Measurements from ENCODE around the gene BCAS3. TPM values are rescaled to one million over a fixed set of nuclear protein-coding genes. Genes with fewer than 3 reads are reported as not detected.

Gene BCAS3
- total and polyA plus RNA-seq, 2 experiments from 2014 or later: 18.0 to 20.2 TPM

DNA sequence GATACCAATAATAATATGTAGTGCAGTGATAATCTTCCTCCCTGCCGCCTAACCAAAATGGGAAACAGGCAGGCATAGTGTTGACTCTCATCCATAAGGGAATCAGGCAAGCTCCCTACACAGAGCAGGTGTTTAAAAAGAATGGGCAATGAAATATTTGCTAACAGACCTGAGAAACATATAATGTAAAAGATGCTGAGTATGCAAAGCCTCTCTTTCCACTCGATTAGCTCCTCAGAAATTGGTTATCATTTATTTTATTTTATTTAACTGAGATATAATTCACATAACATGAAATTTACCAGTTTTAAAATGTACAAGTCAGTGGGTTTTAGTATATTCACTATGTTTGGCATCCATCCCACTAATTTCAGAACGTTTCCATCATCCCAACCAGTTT, 404.3 kb downstream of the BCAS3 start:
- H3K4me1 ChIP-seq (ENCODE audit: insufficient read depth): peaks cover 2% of the 10 kb centered on the region; the same call in 1 of the 2 replicates
- H3K4me2 ChIP-seq (ENCODE audit: unreplicated experiment): no peak overlapping the region
- in situ Hi-C loops (cut with MboI): no loop called here
- no peaks in the 10 kb centered on the region for H3F3A ChIP-seq (ENCODE audit: insufficient read depth)
- DNase-seq: no peak
- no peaks in the 10 kb centered on the region for H4K20me1 ChIP-seq (ENCODE audit: insufficient read depth)
- H3K9me2 ChIP-seq (ENCODE audit: insufficient read depth): no peaks in the 10 kb centered on the region
- H3K9ac ChIP-seq: no peak overlapping the region
- H3K79me2 ChIP-seq (ENCODE audit: insufficient read depth): no peaks in the 10 kb centered on the region
- H3K27me3 ChIP-seq (replicated peaks; ENCODE audit: insufficient read depth): no peaks in the 10 kb centered on the region
- 64 to 66% methylated on average over 3 of the region's 3 CpGs for WGBS, 2 experiments (ENCODE audit: low coverage in 1 of 2, low lambda C conversion rate in 2 of 2, missing lambda C conversion rate in 2 of 2)
- TF ChIP-seq EZH2 (IDR thresholded peaks at IDR 0.05; ENCODE audit: insufficient read depth, poor library complexity, severe bottlenecking) (no peak), EZH2phosphoT487 (IDR thresholded peaks at IDR 0.05; ENCODE audit: insufficient read depth, low read depth) (no peak)
- H2AFZ ChIP-seq: no peak overlapping the region
- no peaks in the 10 kb centered on the region for H3K9me3 ChIP-seq (ENCODE audit: low read depth)
- no peak overlapping the region for H3K4me3 ChIP-seq
- no peak overlapping the region for H3K27ac ChIP-seq
- H3K36me3 ChIP-seq (ENCODE audit: low read depth): no peaks in the 10 kb centered on the region

DNA sequence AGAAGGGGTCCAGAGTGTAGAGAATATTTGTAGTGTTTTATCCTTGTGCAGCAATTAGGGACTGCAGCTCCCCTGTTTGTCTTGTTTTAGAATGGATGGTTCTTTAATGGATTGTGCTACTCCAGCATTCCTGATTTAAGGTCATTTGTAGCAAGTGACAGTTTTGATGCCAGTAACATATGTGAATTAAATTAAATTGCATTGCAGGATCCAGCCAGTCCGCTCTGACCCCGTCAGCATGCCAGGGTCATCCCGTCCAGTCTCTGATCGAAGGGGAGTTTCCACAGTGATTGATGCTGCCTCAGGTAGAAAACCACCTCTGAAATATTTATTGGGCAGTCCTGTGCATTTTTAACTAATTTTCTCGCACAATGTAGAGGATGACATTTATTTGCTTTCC, 406.6 kb downstream of the BCAS3 start:
- Histone ChIP-seq H3F3A (ENCODE audit: insufficient read depth) (no peaks in the 10 kb centered on the region), H3K27me3 (replicated peaks; ENCODE audit: insufficient read depth) (no peaks in the 10 kb centered on the region), H4K20me1 (ENCODE audit: insufficient read depth) (no peaks in the 10 kb centered on the region), H3K9me2 (ENCODE audit: insufficient read depth) (no peaks in the 10 kb centered on the region), H3K4me3 (no peak overlapping the region), H2AFZ (no peak overlapping the region), H3K27ac (no peak overlapping the region), H3K79me2 (ENCODE audit: insufficient read depth) (no peaks in the 10 kb centered on the region), H3K36me3 (ENCODE audit: low read depth) (no peaks in the 10 kb centered on the region), H3K4me2 (ENCODE audit: unreplicated experiment) (no peak overlapping the region), H3K9me3 (ENCODE audit: low read depth) (no peaks in the 10 kb centered on the region), H3K9ac (no peak overlapping the region), H3K4me1 (ENCODE audit: insufficient read depth) (no peaks in the 10 kb centered on the region)
- no peak for TF ChIP-seq EZH2phosphoT487 (IDR thresholded peaks at IDR 0.05; ENCODE audit: insufficient read depth, low read depth)
- no peak for TF ChIP-seq EZH2 (IDR thresholded peaks at IDR 0.05; ENCODE audit: insufficient read depth, poor library complexity, severe bottlenecking)
- DNase-seq: no peak
- WGBS, 2 experiments (ENCODE audit: low coverage in 1 of 2, low lambda C conversion rate in 2 of 2, missing lambda C conversion rate in 2 of 2): 88 to 93% methylated on average over 5 of the region's 5 CpGs
- in situ Hi-C loops (cut with MboI): no loop called here

DNA sequence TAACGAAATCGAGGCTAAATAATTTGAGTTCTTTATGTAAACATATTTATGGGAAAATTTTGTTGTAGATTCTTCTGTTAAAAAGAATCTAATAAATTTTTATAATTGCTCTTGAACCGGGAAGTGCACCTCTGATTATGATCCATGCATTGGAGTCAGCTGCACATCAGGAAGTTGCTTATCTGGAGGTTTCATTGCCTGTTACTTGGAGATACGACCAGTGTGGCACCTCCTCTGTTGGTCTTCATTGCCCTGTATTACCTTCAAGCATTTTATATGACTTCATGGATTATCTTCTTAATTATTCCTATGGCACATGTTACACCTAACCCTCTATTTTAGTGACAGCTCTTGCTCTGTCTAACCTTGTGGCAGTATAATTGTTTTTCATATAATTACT, 409.4 kb downstream of the BCAS3 start:
- H4K20me1 ChIP-seq (ENCODE audit: insufficient read depth): no peaks in the 10 kb centered on the region
- H3K27ac ChIP-seq: no peak overlapping the region
- H3K9me3 ChIP-seq (ENCODE audit: low read depth): no peaks in the 10 kb centered on the region
- no peaks in the 10 kb centered on the region for H3K36me3 ChIP-seq (ENCODE audit: low read depth)
- no peak overlapping the region for H3K4me3 ChIP-seq
- 86 to 88% methylated on average over 4 of the region's 4 CpGs for WGBS, 2 experiments (ENCODE audit: low coverage in 1 of 2, low lambda C conversion rate in 2 of 2, missing lambda C conversion rate in 2 of 2)
- H3F3A ChIP-seq (ENCODE audit: insufficient read depth): no peaks in the 10 kb centered on the region
- in situ Hi-C loops (cut with MboI): no loop called here
- no peaks in the 10 kb centered on the region for H3K9me2 ChIP-seq (ENCODE audit: insufficient read depth)
- no peak overlapping the region for H3K9ac ChIP-seq
- no peaks in the 10 kb centered on the region for H3K27me3 ChIP-seq (replicated peaks; ENCODE audit: insufficient read depth)
- H3K79me2 ChIP-seq (ENCODE audit: insufficient read depth): no peaks in the 10 kb centered on the region
- H3K4me1 ChIP-seq (ENCODE audit: insufficient read depth): no peaks in the 10 kb centered on the region
- H3K4me2 ChIP-seq (ENCODE audit: unreplicated experiment): no peak overlapping the region
- no peak for DNase-seq
- H2AFZ ChIP-seq: no peak overlapping the region
- TF ChIP-seq EZH2 (IDR thresholded peaks at IDR 0.05; ENCODE audit: insufficient read depth, poor library complexity, severe bottlenecking): no peak
- TF ChIP-seq EZH2phosphoT487 (IDR thresholded peaks at IDR 0.05; ENCODE audit: insufficient read depth, low read depth): no peak

DNA sequence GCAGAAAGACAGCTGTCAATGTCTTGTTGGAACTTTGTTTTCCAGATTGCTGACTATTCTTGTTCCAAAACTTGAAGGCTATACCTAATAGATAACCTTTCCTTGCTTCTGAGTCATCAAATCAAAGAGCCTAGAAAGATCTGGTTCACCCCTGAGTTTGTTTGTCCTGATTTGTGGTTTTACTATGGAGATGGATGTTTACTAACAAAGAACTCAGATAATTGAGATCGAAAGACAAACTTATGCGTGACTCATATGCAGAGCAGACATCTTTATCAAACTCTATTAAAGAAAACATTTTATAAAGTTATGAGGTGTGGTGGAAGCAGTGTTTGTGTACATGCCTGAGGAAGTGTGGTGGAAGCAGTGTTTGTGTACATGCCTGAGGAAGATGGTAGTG, 410.9 kb downstream of the BCAS3 start:
- DNase-seq: no peak
- TF ChIP-seq EZH2phosphoT487 (IDR thresholded peaks at IDR 0.05; ENCODE audit: insufficient read depth, low read depth) (no peak), EZH2 (IDR thresholded peaks at IDR 0.05; ENCODE audit: insufficient read depth, poor library complexity, severe bottlenecking) (no peak)
- 96 to 98% methylated on average over 2 of the region's 2 CpGs for WGBS, 2 experiments (ENCODE audit: low coverage in 1 of 2, low lambda C conversion rate in 2 of 2, missing lambda C conversion rate in 2 of 2)
- H3K27ac ChIP-seq: no peak overlapping the region
- no peak overlapping the region for H2AFZ ChIP-seq
- H3K4me3 ChIP-seq: no peak overlapping the region
- H3K9me3 ChIP-seq (ENCODE audit: low read depth): no peaks in the 10 kb centered on the region
- H3K36me3 ChIP-seq (ENCODE audit: low read depth): no peaks in the 10 kb centered on the region
- no peaks in the 10 kb centered on the region for H3K79me2 ChIP-seq (ENCODE audit: insufficient read depth)
- no peaks in the 10 kb centered on the region for H3K27me3 ChIP-seq (replicated peaks; ENCODE audit: insufficient read depth)
- H3K4me2 ChIP-seq (ENCODE audit: unreplicated experiment): no peak overlapping the region
- H3K9ac ChIP-seq: no peak overlapping the region
- in situ Hi-C loops (cut with MboI): no loop called here
- no peaks in the 10 kb centered on the region for H3K4me1 ChIP-seq (ENCODE audit: insufficient read depth)
- H4K20me1 ChIP-seq (ENCODE audit: insufficient read depth): no peaks in the 10 kb centered on the region
- no peaks in the 10 kb centered on the region for H3K9me2 ChIP-seq (ENCODE audit: insufficient read depth)
- no peaks in the 10 kb centered on the region for H3F3A ChIP-seq (ENCODE audit: insufficient read depth)

DNA sequence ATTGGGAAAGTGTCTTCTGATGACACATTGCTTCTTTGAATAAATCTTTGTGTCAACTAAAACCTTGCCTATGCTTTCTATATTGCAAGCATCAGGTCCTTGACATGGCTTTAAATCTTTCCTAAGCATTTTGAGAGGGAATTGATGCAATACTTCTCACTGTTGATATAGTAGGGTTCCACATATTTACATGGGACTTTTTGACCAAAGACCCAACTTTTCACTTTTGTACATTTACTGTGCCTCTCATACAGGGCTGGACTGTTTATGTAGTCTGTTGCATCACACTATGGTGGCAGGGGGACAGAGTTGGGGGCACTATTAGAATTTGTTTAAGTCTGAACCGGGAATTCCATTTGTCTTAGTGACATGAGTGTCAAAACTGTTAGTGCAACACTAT, 413.4 kb downstream of the BCAS3 start:
- H3K27me3 ChIP-seq (replicated peaks; ENCODE audit: insufficient read depth): no peaks in the 10 kb centered on the region
- H3K79me2 ChIP-seq (ENCODE audit: insufficient read depth): no peaks in the 10 kb centered on the region
- in situ Hi-C loops (cut with MboI): no loop called here
- H3K4me2 ChIP-seq (ENCODE audit: unreplicated experiment): no peak overlapping the region
- no peaks in the 10 kb centered on the region for H3K4me1 ChIP-seq (ENCODE audit: insufficient read depth)
- 58 to 67% methylated on average over 1 of the region's 1 CpG for WGBS, 2 experiments (ENCODE audit: low coverage in 1 of 2, low lambda C conversion rate in 2 of 2, missing lambda C conversion rate in 2 of 2)
- H3K4me3 ChIP-seq: no peak overlapping the region
- DNase-seq: no peak
- no peaks in the 10 kb centered on the region for H3F3A ChIP-seq (ENCODE audit: insufficient read depth)
- H2AFZ ChIP-seq: no peak overlapping the region
- H3K9me3 ChIP-seq (ENCODE audit: low read depth): no peaks in the 10 kb centered on the region
- H3K27ac ChIP-seq: no peak overlapping the region
- H4K20me1 ChIP-seq (ENCODE audit: insufficient read depth): no peaks in the 10 kb centered on the region
- no peak overlapping the region for H3K9ac ChIP-seq
- no peaks in the 10 kb centered on the region for H3K36me3 ChIP-seq (ENCODE audit: low read depth)
- H3K9me2 ChIP-seq (ENCODE audit: insufficient read depth): no peaks in the 10 kb centered on the region
- TF ChIP-seq EZH2phosphoT487 (IDR thresholded peaks at IDR 0.05; ENCODE audit: insufficient read depth, low read depth): no peak
- no peak for TF ChIP-seq EZH2 (IDR thresholded peaks at IDR 0.05; ENCODE audit: insufficient read depth, poor library complexity, severe bottlenecking)
